Tibial nerve (tissue), 4 donors: ENCODE data around the gene PDE3B.

ENCODE experiments used
- CTCF ChIP-seq, 5 experiments: fragments of 200-600 bp in 3 of 5; fragments of 450-650 bp in 2 of 5; sonication (generic) in 3 of 5; IDR thresholded peaks; one replicate each; pipeline ENCODE4 v1.5.1; 2016 to 2019; ENCODE audit warnings: antibody characterized with exemption in 5 of 5, mild to moderate bottlenecking in 3 of 5, moderate library complexity in 2 of 5
- EP300 ChIP-seq, 2 donors: sonication (generic); formaldehyde crosslinking; IDR thresholded peaks; one replicate each; pipeline ENCODE4 v1.6.1; 2017; ENCODE audit warnings: antibody characterized with exemption in 2 of 2, mild to moderate bottlenecking in 1 of 2
- POLR2A ChIP-seq, 2 donors: fragments of 450-650 bp; IDR thresholded peaks; one replicate each; pipeline ENCODE4 v1.6.1; 2017; ENCODE audit warnings: antibody characterized with exemption in 2 of 2, mild to moderate bottlenecking in 2 of 2, moderate library complexity in 2 of 2

- no peak for TF ChIP-seq EP300 (IDR thresholded peaks at IDR 0.05)
- no peak for TF ChIP-seq CTCF (IDR thresholded peaks at IDR 0.05)
- no peak for TF ChIP-seq POLR2A (IDR thresholded peaks at IDR 0.05)
Measured at GRCh38 chr11:14835496-14836492, 192.2 kb downstream of the PDE3B start.
